IMR-90 (cell line): ENCODE measurements around the gene TENM3. TPM values are rescaled to one million over a fixed set of nuclear protein-coding genes. Genes with fewer than 3 reads are reported as not detected.

ENCODE experiments used
- ATAC-seq: fragments of 200-7000 bp; cut with Tn5 transposase; 2 replicates; pipeline ENCODE4 v1.9.1; 2020; ENCODE audit warnings: low read depth, mild to moderate bottlenecking, moderate library complexity
- BruUV-seq: library from RNA; stranded (reverse); fragments of 400-500 nt; replicated peaks from 2 replicates; lab custom pipeline; 2021; lab: Mats Ljungman, UMichigan
- CTCF ChIA-PET: fragments of 300-600 bp; formaldehyde crosslinking; extraction: SDS; loops from one replicate; lab custom pipeline; 2021; ENCODE audit warnings: antibody characterized with exemption; lab: Yijun Ruan, JAX
- POLR2A ChIA-PET: fragments of 300-600 bp; sonication (Branson Sonifier 250); formaldehyde crosslinking; loops from one replicate; lab custom pipeline; 2022; ENCODE audit warnings: antibody characterized with exemption; ENCODE audit not compliant: unreplicated experiment; lab: Charles Lee
- DNase-seq: peaks from one replicate; pipeline ENCODE4 v3.0.0; 2013
- H2AFZ ChIP-seq: replicated peaks from 2 replicates; pipeline ENCODE3; 2013; ENCODE audit warnings: low read length, mild to moderate bottlenecking; ENCODE audit not compliant: poor library complexity
- H2AK5ac ChIP-seq: 2 replicates; pipeline ENCODE4 v1.6.1; 2013; ENCODE audit warnings: low read depth, low read length, inconsistent platforms
- H2AK9ac ChIP-seq: replicated peaks from 2 replicates; pipeline ENCODE3; 2013; ENCODE audit warnings: mild to moderate bottlenecking, low read depth, low read length, moderate library complexity; ENCODE audit not compliant: poor library complexity
- H2BK120ac ChIP-seq: 2 replicates; pipeline ENCODE4 v1.6.1; 2013; ENCODE audit warnings: low read depth, low read length, inconsistent platforms
- H2BK15ac ChIP-seq: 3 replicates; pipeline ENCODE4 v1.6.1; 2013; ENCODE audit warnings: low read depth, low read length, inconsistent platforms
- H2BK20ac ChIP-seq: 2 replicates; pipeline ENCODE4 v1.6.1; 2013; ENCODE audit warnings: low read depth, mild to moderate bottlenecking, inconsistent platforms, low read length, moderate library complexity
- H2BK5ac ChIP-seq: 2 replicates; pipeline ENCODE4 v1.6.1; 2013; ENCODE audit warnings: mild to moderate bottlenecking, low read depth, low read length, inconsistent platforms; ENCODE audit not compliant: poor library complexity, severe bottlenecking
- H3K14ac ChIP-seq: replicated peaks from 2 replicates; pipeline ENCODE4 v1.6.1; 2013; ENCODE audit warnings: low read depth, low read length, inconsistent platforms
- H3K18ac ChIP-seq: 2 replicates; pipeline ENCODE4 v1.6.1; 2013; ENCODE audit warnings: low read depth, low read length, control low read depth
- H3K23ac ChIP-seq: 2 replicates; pipeline ENCODE4 v1.6.1; 2013; ENCODE audit warnings: low read depth, low read length, inconsistent platforms
- H3K27ac ChIP-seq: 2 replicates; pipeline ENCODE4 v1.5.1; 2013; ENCODE audit warnings: mild to moderate bottlenecking, control low read depth, low read length; ENCODE audit not compliant: insufficient read depth
- H3K27me3 ChIP-seq: 2 replicates; pipeline ENCODE4 v1.6.1; 2013; ENCODE audit warnings: low read length; ENCODE audit not compliant: control insufficient read depth, insufficient read depth
- H3K36me3 ChIP-seq: 2 replicates; pipeline ENCODE4 v1.6.1; 2013; ENCODE audit warnings: low read length, mixed read lengths; ENCODE audit not compliant: control insufficient read depth, insufficient read depth
- H3K4ac ChIP-seq: 2 replicates; pipeline ENCODE4 v1.6.1; 2013; ENCODE audit warnings: low read depth, low read length, inconsistent platforms
- H3K4me1 ChIP-seq: 2 replicates; pipeline ENCODE4 v1.6.1; 2013; ENCODE audit warnings: low read length, mixed read lengths; ENCODE audit not compliant: control insufficient read depth, insufficient read depth
- H3K4me2 ChIP-seq: 2 replicates; pipeline ENCODE4 v1.6.1; 2013; ENCODE audit warnings: low read depth, mild to moderate bottlenecking, control low read depth, low read length, moderate library complexity
- H3K4me3 ChIP-seq: 2 replicates; pipeline ENCODE4 v1.5.1; 2013; ENCODE audit warnings: low read depth, mild to moderate bottlenecking, control low read depth, low read length, moderate library complexity; ENCODE audit not compliant: insufficient read depth
- H3K56ac ChIP-seq: 2 replicates; pipeline ENCODE4 v1.6.1; 2013; ENCODE audit warnings: low read length, inconsistent platforms; ENCODE audit not compliant: insufficient read depth; ENCODE audit errors: extremely low read depth
- H3K79me1 ChIP-seq, 2 experiments: 2 replicates each; pipeline ENCODE4 v1.6.1; 2013; ENCODE audit warnings: low read length in 2 of 2, inconsistent platforms in 1 of 2, low read depth in 1 of 2
- H3K9ac ChIP-seq: 2 replicates; pipeline ENCODE4 v1.6.1; 2013; ENCODE audit warnings: low read depth, low read length, control low read depth
- H3K9me1 ChIP-seq: 2 replicates; pipeline ENCODE4 v1.6.1; 2013; ENCODE audit warnings: low read length, inconsistent platforms; ENCODE audit not compliant: insufficient read depth
- H3K9me3 ChIP-seq: 2 replicates; pipeline ENCODE4 v1.6.1; 2013; ENCODE audit warnings: low read length; ENCODE audit not compliant: control insufficient read depth, insufficient read depth
- H4K20me1 ChIP-seq: 2 replicates; pipeline ENCODE4 v1.6.1; 2013; ENCODE audit warnings: low read length, inconsistent platforms; ENCODE audit not compliant: insufficient read depth
- H4K5ac ChIP-seq: 2 replicates; pipeline ENCODE4 v1.6.1; 2013; ENCODE audit warnings: mild to moderate bottlenecking, low read depth, low read length, control low read depth
- H4K8ac ChIP-seq, 2 experiments: 2 replicates each; pipeline ENCODE4 v1.6.1; 2013; ENCODE audit warnings: low read depth in 2 of 2, low read length in 2 of 2, control low read depth in 1 of 2, inconsistent platforms in 1 of 2
- H4K91ac ChIP-seq: 2 replicates; pipeline ENCODE4 v1.6.1; 2013; ENCODE audit warnings: low read depth, low read length, inconsistent platforms; ENCODE audit not compliant: insufficient read depth
- SMC3 ChIP-seq: fragments of 150-350 bp; IDR thresholded peaks from 2 replicates; pipeline ENCODE4 v1.6.1; 2016; ENCODE audit warnings: low read depth, mild to moderate bottlenecking, antibody characterized with exemption, low read length, moderate library complexity
- WGBS, 2 experiments: methylation state at CpG; one replicate each; pipeline versions ENCODE4 v1.1.5 to v1.1.7; 2013; ENCODE audit warnings: missing lambda C conversion rate in 2 of 2; ENCODE audit not compliant: insufficient read length in 1 of 2; ENCODE audit errors: extremely low coverage in 2 of 2; 5-methylcytosine and 5-hydroxymethylcytosine counted together
- dilution Hi-C: fragments of 300-500 bp; cut with HindIII; formaldehyde crosslinking; loops from one replicate; pipeline ENCODE4 v1.14.3; 2018; ENCODE audit warnings: low sequenced_read_pairs; ENCODE audit not compliant: unreplicated experiment
- in situ Hi-C: fragments of 300-500 bp; cut with MboI; formaldehyde crosslinking; loops from 3 replicates; pipeline ENCODE4 v1.14.3; 2019; ENCODE audit warnings: low sequenced_read_pairs, inconsistent platforms, mixed read lengths
- intact Hi-C: fragments of 100-400 bp; cut with micrococcal nuclease; formaldehyde crosslinking; loops from 2 replicates; pipeline ENCODE4 v1.10.0; 2022
- polyA plus RNA-seq, 3 experiments: library from polyadenylated mRNA; depleted of rRNA; stranded (reverse); fragments of >200 nt; gene quantifications; 2 replicates each; pipeline ENCODE4 v1.2.3, GENCODE V29; 2012; ENCODE audit warnings: low replicate concordance in 1 of 3
- total RNA-seq: library from RNA; depleted of rRNA; stranded (reverse); fragments of >200 nt; gene quantifications from 2 replicates; pipeline ENCODE4 v1.2.3, GENCODE V29; 2012

Gene TENM3
- total and polyA plus RNA-seq, 2 of the 4 experiments (the other 2 are of a cell fraction) = 29.9 to 173 TPM

GRCh38 chr4:182201871-182202270 lies 41.3 kb upstream of the TENM3 start:
- no CpG with 5 or more reads among the region's 3 CpGs for WGBS, 2 experiments
- no TSS peak for BruUV-seq

More at GRCh38 chr4:182201871-182202270, 41.3 kb upstream of the TENM3 start:
- H4K20me1 ChIP-seq = no peaks in the 10 kb centered on the region
- H3K4me1 ChIP-seq = peaks cover 4% of the 10 kb centered on the region; the same call in 1 of the 2 replicates
- no peak overlapping the region for H3K4me2 ChIP-seq
- H3K27ac ChIP-seq = no peak overlapping the region
- no peak overlapping the region for H4K91ac ChIP-seq
- peaks cover 2 to 4% of the 10 kb centered on the region in 2 experiments; a peak in 1 of 4 replicates for H3K79me1 ChIP-seq
- no peak overlapping the region for H2AK5ac ChIP-seq
- CTCF ChIA-PET = interaction anchor here (0.7 kb wide), 1 partner anchor 254 kb away, joined by 3 read pairs; no protein-coding TSS in a partner anchor
- H3K56ac ChIP-seq = no peak overlapping the region
- H2BK20ac ChIP-seq = no peak overlapping the region
- dilution Hi-C loops = no loop called here
- no peak overlapping the region for H3K9ac ChIP-seq
- intact Hi-C loops = no loop called here
- no peak overlapping the region for H3K14ac ChIP-seq
- no peak overlapping the region for H2BK120ac ChIP-seq
- no peaks in the 10 kb centered on the region for H3K27me3 ChIP-seq
- 0 out of 2 replicates have a peak, but pooled peaks cover 3% of the 10 kb centered on the region for H3K9me1 ChIP-seq
- H3K4ac ChIP-seq = no peak overlapping the region
- no peak for TF ChIP-seq SMC3
- no peak overlapping the region for H2AFZ ChIP-seq
- in situ Hi-C loops = no loop called here
- H4K5ac ChIP-seq = no peak overlapping the region
- ATAC-seq (peak; percentile 40), DNase-seq (peak; percentile 52)
- no peak overlapping the region for H2AK9ac ChIP-seq
- H3K18ac ChIP-seq = no peak overlapping the region
- no peak overlapping the region for H4K8ac ChIP-seq
- POLR2A ChIA-PET = no interaction called here
- no peak overlapping the region for H2BK15ac ChIP-seq
- H3K9me3 ChIP-seq = no peaks in the 10 kb centered on the region
- no peaks in the 10 kb centered on the region for H3K36me3 ChIP-seq
- no peak overlapping the region for H3K4me3 ChIP-seq
- H2BK5ac ChIP-seq = no peak overlapping the region
- no peak overlapping the region for H3K23ac ChIP-seq
